K562 (cell line): ENCODE measurements around the gene MYL11. TPM values are rescaled to one million over a fixed set of nuclear protein-coding genes. Genes with fewer than 3 reads are reported as not detected.
A peak's percentile ranks its signal among the peaks of the same experiment; 100 is the strongest.

Source experiments
- ARNT ChIP-seq, 2 experiments: fragments of 450-650 bp; IDR thresholded peaks; 2 replicates each; pipeline ENCODE4 v1.6.1; 2016; ENCODE audit warnings: mild to moderate bottlenecking in 1 of 2
- ATF7 ChIP-seq: fragments of 450-650 bp; IDR thresholded peaks from 2 replicates; pipeline ENCODE4 v1.7.1; 2014; ENCODE audit warnings: mild to moderate bottlenecking, moderate library complexity
- CBFB ChIP-seq: sonication (generic); formaldehyde crosslinking; IDR thresholded peaks from 2 replicates; pipeline ENCODE4 v1.4.0; 2020; ENCODE audit warnings: mild to moderate bottlenecking, missing genetic modification reagents
- CXXC5 ChIP-seq: fragments of 250-450 bp; sonication (Bioruptor Pico); IDR thresholded peaks from 2 replicates; pipeline ENCODE4 v1.8.0; 2022; ENCODE audit warnings: inconsistent platforms, mild to moderate bottlenecking, moderate library complexity
- ELF2 ChIP-seq: fragments of 250-450 bp; sonication (Bioruptor Pico); IDR thresholded peaks from 2 replicates; pipeline ENCODE4 v1.5.0; 2021; ENCODE audit warnings: mild to moderate bottlenecking
- FOXA3 ChIP-seq, 2 experiments: fragments of 450-650 bp in 1 of 2; sonication (generic) in 1 of 2; formaldehyde crosslinking; IDR thresholded peaks in 1 of 2; conservative IDR thresholded peaks in 1 of 2; 2 replicates each; pipeline versions ENCODE4 v1.4.0 to v1.8.0; 2020 to 2022; ENCODE audit warnings: mild to moderate bottlenecking in 2 of 2, missing genetic modification reagents in 1 of 2
- GABPB1 ChIP-seq: sonication (generic); formaldehyde crosslinking; IDR thresholded peaks from 2 replicates; pipeline ENCODE4 v1.8.0; 2022; ENCODE audit warnings: mild to moderate bottlenecking, missing genetic modification reagents
- HDAC8 ChIP-seq: fragments of 450-650 bp; IDR thresholded peaks from 2 replicates; pipeline ENCODE4 v1.6.1; 2016; ENCODE audit warnings: mild to moderate bottlenecking, missing genetic modification characterization, moderate library complexity, missing compliant biosample characterization
- HMGN3 ChIP-seq: IDR thresholded peaks from 2 replicates; pipeline ENCODE4 v1.6.1; 2011; ENCODE audit warnings: borderline replicate concordance, low read depth, mild to moderate bottlenecking, mixed read lengths, low read length; ENCODE audit not compliant: insufficient read length; ENCODE audit errors: extremely low read depth
- MIER1 ChIP-seq: fragments of 450-650 bp; IDR thresholded peaks from 2 replicates; pipeline ENCODE4 v1.6.1; 2016; ENCODE audit warnings: antibody characterized with exemption, mild to moderate bottlenecking, low read depth
- PHTF2 ChIP-seq: fragments of 250-450 bp; sonication (Bioruptor Pico); IDR thresholded peaks from 2 replicates; pipeline ENCODE4 v1.5.0; 2021; ENCODE audit warnings: mild to moderate bottlenecking
- SETDB1 ChIP-seq: IDR thresholded peaks from one replicate; pipeline ENCODE4 v1.6.1; 2012; ENCODE audit warnings: low read length, control low read depth, inconsistent platforms
- SIX5 ChIP-seq, 2 experiments: IDR thresholded peaks; 2 replicates each; pipeline ENCODE4 v1.6.1; 2011; ENCODE audit warnings: low read length in 2 of 2, borderline replicate concordance in 1 of 2, low read depth in 1 of 2, mild to moderate bottlenecking in 1 of 2, moderate library complexity in 1 of 2; ENCODE audit not compliant: insufficient read depth in 1 of 2
- SPI1 ChIP-seq: IDR thresholded peaks from 2 replicates; pipeline ENCODE4 v1.6.1; 2011; ENCODE audit warnings: low read depth, low read length, control low read depth, borderline replicate concordance
- polyA plus RNA-seq, 8 experiments: library from polyadenylated mRNA; depleted of rRNA in 4 of 8; stranded (reverse) in 5 of 8; unstranded in 3 of 8; fragments of >200 nt; fragmentation: Nextera tagmentation in 2 of 8; fragmentation: Illumina TruSeq in 1 of 8; extraction: Ambion mirVana in 2 of 8; extraction: Trizol in 1 of 8; gene quantifications; 2 replicates each; pipeline versions ENCODE4 v1.2.1 to v1.2.3, GENCODE V29; 2011 to 2014; ENCODE audit warnings: inconsistent platforms in 1 of 8, missing spikeins in 1 of 8
- total RNA-seq, 7 experiments: library from RNA; depleted of rRNA in 6 of 7; stranded (reverse); fragments of >200 nt in 6 of 7; fragmentation: Illumina TruSeq in 2 of 7; extraction: Trizol in 2 of 7; gene quantifications; 2 replicates each; pipeline versions ENCODE4 v1.2.1 to v1.2.3, GENCODE V29; 2011 to 2021; ENCODE audit warnings: low replicate concordance in 1 of 7
- TF ChIP-seq, protein P1 (sequence below), 2 experiments: IDR thresholded peaks; 2 replicates each; pipeline ENCODE4 v1.6.1; 2012; ENCODE audit warnings: improper control_type of control experiment in 2 of 2, low read depth in 2 of 2, low read length in 2 of 2, borderline replicate concordance in 1 of 2
- TF ChIP-seq, protein P2 (sequence below): sonication (generic); formaldehyde crosslinking; IDR thresholded peaks from 2 replicates; pipeline ENCODE4 v1.8.0; 2022; ENCODE audit warnings: mild to moderate bottlenecking, missing genetic modification reagents, borderline replicate concordance
- TF ChIP-seq, protein P3 (sequence below): fragments of 450-650 bp; conservative IDR thresholded peaks from 2 replicates; pipeline ENCODE4 v1.6.1; 2016; ENCODE audit warnings: missing genetic modification characterization, low read depth, mild to moderate bottlenecking, control low read depth, missing compliant biosample characterization
- TF ChIP-seq, protein P4 (sequence below): fragments of 450-650 bp; IDR thresholded peaks from 2 replicates; pipeline ENCODE4 v1.6.1; 2016; ENCODE audit warnings: mild to moderate bottlenecking

MYL11 gene
- total and polyA plus RNA-seq, 9 of the 15 experiments (the other 6 are each of a cell fraction or from before 2014, with no cell fraction given) = 0.31 to 1.5 (median 0.73) TPM; not detected in 4

DNA sequence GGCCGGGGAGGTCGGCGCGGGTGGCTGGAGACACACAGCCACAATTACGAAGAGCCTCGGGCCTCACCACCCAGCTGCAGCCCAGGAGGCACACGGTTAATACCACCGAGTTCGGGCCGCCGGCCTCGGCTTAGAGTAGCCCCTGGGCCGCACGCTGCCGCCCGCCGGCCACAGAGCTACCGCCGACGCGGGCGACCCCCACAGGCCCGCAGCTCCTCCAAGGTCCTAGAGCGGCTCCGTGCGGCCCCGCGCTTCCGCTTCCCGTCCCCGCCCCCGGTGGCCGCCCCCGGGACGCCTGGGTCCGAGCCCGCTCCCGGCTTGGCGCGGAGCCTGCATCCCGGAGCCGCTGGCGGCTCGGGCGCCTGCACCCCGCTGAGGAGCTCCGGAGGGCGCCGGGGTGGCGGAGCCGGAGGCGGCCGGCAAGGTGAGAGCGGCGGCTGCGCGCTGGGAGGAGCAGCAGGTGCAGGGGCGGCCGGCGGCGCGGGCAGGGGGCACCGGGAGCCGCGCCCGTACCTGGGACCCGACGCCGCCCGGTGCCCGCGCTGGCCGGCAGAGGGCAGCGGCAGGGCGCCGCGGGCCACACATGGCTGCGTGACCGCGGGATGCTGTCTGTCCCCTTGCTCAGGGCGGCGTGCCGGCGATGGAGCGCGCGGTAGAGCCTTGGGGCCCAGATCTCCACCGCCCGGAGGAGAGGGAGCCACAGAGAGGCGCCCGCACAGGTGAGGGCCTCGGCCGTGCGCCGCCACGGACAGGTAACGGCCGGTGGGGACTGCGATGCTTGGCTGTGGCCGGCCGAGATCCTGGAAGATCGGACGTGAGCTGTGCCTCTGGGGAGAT lies 20.8 kb downstream of the MYL11 start, which contains the start of gene ZNF48 (continued):
- TF ChIP-seq SETDB1 (no peak), CBFB (CRISPR knock-in tag) (no peak), SIX5 (IDR thresholded peaks at IDR 0.05; ENCODE audit: borderline replicate concordance in 1 of 2, insufficient read depth in 1 of 2, low read depth in 1 of 2, low read length in 2 of 2) (no peak), GABPB1 (CRISPR knock-in tag) (peak; percentile 58; the same call in 1 of the 2 replicates), HDAC8 (no peak), PHTF2 (CRISPR knock-in tag) (no peak), ATF7 (no peak; the same call in 1 of the 2 replicates), HMGN3 (peak; percentile 60), FOXA3 (CRISPR knock-in tag; conservative IDR thresholded peaks at IDR 0.05 in 1 of 2, IDR thresholded peaks at IDR 0.05 in 1 of 2) (peak in 1 of 2 experiments; percentile 60; a peak in 1 of 4 replicates), ELF2 (CRISPR knock-in tag) (peak; percentile 96), ARNT (IDR thresholded peaks at IDR 0.05) (no peak), SPI1 (peak; percentile 55; the same call in 1 of the 2 replicates), CXXC5 (CRISPR knock-in tag) (peak; percentile 95), MIER1 (no peak)
- TF ChIP-seq, protein P1, sequence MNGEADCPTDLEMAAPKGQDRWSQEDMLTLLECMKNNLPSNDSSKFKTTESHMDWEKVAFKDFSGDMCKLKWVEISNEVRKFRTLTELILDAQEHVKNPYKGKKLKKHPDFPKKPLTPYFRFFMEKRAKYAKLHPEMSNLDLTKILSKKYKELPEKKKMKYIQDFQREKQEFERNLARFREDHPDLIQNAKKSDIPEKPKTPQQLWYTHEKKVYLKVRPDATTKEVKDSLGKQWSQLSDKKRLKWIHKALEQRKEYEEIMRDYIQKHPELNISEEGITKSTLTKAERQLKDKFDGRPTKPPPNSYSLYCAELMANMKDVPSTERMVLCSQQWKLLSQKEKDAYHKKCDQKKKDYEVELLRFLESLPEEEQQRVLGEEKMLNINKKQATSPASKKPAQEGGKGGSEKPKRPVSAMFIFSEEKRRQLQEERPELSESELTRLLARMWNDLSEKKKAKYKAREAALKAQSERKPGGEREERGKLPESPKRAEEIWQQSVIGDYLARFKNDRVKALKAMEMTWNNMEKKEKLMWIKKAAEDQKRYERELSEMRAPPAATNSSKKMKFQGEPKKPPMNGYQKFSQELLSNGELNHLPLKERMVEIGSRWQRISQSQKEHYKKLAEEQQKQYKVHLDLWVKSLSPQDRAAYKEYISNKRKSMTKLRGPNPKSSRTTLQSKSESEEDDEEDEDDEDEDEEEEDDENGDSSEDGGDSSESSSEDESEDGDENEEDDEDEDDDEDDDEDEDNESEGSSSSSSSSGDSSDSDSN (IDR thresholded peaks at IDR 0.05; ENCODE audit: borderline replicate concordance in 1 of 2, low read depth in 2 of 2, low read length in 2 of 2) = peak; percentile 53 to 80; a peak in 1 of 4 replicates
- TF ChIP-seq, protein P2, sequence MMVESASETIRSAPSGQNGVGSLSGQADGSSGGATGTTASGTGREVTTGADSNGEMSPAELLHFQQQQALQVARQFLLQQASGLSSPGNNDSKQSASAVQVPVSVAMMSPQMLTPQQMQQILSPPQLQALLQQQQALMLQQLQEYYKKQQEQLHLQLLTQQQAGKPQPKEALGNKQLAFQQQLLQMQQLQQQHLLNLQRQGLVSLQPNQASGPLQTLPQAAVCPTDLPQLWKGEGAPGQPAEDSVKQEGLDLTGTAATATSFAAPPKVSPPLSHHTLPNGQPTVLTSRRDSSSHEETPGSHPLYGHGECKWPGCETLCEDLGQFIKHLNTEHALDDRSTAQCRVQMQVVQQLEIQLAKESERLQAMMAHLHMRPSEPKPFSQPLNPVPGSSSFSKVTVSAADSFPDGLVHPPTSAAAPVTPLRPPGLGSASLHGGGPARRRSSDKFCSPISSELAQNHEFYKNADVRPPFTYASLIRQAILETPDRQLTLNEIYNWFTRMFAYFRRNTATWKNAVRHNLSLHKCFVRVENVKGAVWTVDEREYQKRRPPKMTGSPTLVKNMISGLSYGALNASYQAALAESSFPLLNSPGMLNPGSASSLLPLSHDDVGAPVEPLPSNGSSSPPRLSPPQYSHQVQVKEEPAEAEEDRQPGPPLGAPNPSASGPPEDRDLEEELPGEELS (CRISPR knock-in tag) = no peak; the same call in 1 of the 2 replicates
- TF ChIP-seq, protein P3, sequence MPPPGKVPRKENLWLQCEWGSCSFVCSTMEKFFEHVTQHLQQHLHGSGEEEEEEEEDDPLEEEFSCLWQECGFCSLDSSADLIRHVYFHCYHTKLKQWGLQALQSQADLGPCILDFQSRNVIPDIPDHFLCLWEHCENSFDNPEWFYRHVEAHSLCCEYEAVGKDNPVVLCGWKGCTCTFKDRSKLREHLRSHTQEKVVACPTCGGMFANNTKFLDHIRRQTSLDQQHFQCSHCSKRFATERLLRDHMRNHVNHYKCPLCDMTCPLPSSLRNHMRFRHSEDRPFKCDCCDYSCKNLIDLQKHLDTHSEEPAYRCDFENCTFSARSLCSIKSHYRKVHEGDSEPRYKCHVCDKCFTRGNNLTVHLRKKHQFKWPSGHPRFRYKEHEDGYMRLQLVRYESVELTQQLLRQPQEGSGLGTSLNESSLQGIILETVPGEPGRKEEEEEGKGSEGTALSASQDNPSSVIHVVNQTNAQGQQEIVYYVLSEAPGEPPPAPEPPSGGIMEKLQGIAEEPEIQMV (tag) = no peak
- TF ChIP-seq, protein P4, sequence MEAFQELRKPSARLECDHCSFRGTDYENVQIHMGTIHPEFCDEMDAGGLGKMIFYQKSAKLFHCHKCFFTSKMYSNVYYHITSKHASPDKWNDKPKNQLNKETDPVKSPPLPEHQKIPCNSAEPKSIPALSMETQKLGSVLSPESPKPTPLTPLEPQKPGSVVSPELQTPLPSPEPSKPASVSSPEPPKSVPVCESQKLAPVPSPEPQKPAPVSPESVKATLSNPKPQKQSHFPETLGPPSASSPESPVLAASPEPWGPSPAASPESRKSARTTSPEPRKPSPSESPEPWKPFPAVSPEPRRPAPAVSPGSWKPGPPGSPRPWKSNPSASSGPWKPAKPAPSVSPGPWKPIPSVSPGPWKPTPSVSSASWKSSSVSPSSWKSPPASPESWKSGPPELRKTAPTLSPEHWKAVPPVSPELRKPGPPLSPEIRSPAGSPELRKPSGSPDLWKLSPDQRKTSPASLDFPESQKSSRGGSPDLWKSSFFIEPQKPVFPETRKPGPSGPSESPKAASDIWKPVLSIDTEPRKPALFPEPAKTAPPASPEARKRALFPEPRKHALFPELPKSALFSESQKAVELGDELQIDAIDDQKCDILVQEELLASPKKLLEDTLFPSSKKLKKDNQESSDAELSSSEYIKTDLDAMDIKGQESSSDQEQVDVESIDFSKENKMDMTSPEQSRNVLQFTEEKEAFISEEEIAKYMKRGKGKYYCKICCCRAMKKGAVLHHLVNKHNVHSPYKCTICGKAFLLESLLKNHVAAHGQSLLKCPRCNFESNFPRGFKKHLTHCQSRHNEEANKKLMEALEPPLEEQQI = no peak
